Suppressor macrophage treated with lipopolysaccharide for 1 hour (primary cell): ENCODE data around the gene FBXW10.
"Not testable (repeated sequence)": the region's sequence is repeated elsewhere in the genome, so short reads cannot be mapped to it uniquely, and the experiment has no call there.

Experiments
- DNase-seq, 3 donors: peaks; one replicate each; pipeline ENCODE4 v3.0.0-alpha.2; 2020 to 2022

Gene FBXW10

DNA sequence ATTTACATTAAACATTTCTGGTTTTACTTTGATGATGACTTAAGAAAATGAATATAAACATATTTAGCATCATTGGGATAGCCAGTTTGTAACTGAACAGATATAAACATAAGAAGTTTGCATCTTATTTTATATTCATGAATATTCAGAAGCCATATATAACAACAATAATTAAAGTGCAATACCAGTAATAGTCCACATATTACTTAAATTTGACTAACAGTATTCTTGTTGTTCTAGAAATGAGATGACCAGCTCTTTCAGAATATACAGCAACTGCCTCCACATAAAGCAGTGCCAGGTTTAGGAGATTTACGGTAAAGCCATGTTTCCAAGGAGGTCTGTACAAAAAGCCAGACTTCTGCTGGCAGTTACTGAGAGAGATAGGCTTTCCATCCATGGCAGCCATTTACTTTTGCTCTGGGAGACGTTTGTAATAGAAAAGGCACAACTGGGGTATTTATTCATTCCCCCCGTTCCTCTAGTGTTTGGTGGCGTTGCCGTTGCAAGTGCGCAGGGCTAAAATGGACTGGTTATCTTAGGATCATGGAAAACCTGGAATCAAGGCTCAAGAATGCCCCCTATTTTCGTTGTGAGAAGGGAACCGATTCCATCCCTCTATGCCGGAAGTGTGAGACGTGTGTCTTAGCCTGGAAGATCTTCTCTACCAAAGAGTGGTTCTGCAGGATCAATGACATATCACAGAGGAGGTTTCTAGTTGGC lies at the start of gene FBXW10:
Gene FBXW10, plus strand, starts transcription at position 356 of the 723 bp plus-strand sequence. Its CDS starts 191 bp downstream, at position 547.
- DNase-seq = not testable (repeated sequence)

- not testable (repeated sequence) for DNase-seq
Measured at GRCh38 chr17:18695143-18695542, 48.7 kb upstream of the FBXW10 start.

- DNase-seq = not testable (repeated sequence)
Measured at GRCh38 chr17:18698473-18699103, 45.3 kb upstream of the FBXW10 start.

DNA sequence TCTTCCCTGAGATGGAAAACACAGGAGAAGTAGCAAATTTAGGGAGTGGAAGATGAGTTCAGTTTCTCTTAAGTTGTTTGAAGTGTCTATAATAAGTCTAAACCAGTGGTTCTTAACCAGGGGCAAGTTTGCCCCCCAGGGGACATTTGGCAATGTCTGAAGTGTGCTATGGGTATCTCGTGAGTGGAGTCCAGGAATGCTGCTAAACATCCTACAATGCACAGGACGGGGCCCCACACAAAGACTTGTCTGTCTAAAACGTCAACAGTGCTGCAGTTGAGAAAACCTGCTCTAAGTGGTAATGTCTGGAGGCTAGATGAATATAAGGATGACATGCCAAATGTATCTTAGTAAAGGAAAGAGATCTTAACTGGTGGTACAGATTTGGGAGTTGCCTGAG lies 37.9 kb upstream of the FBXW10 start:
- not testable (repeated sequence) for DNase-seq

- DNase-seq = peak in 1 of 3 donors; percentile 18
Measured at GRCh38 chr17:18708215-18708614, 35.6 kb upstream of the FBXW10 start.

GRCh38 chr17:18712354-18712999 lies 31.4 kb upstream of the FBXW10 start:
- DNase-seq = peak; percentile 66 to 79 (median 75)

DNA sequence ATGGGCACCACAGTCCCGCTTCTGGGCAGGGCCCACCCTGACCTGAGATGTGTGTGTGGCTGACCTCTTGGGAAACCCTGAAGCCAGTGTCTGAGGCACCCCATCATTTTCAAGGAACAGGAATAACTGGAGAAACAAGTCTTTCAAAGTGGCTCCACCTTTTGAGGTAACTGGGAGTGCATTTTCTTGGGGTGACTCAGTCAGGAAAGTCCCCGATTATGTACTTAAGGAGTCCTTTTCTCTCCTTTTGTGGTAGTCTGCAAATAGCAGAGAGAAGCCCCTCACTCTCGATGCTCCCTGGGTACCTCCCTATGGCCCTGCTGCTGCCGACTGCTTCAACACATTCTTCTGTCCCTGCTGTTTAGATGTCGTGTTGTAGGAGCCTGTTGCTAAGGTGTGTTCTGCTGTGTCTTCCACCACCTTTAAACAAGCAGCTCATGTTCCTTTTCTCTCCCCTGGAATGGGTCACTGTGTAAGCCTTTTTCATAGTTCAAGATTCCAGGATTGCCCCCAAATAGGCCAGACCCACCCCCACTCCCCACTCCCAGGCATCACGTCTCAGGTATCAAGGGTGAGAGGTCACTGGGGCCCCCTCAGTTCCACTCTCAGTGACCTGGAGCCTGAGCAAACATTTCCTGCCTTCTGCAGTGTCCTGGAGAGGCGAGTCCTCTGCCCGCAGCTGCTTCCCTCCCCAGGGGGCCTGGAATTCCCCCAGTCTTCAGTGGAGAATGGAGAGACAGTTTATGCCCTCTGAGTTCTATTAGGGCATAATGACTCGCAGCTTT lies 25.0 kb upstream of the FBXW10 start:
- peak; percentile 33 to 44 (median 41) for DNase-seq

GRCh38 chr17:18719428-18720110 lies 24.3 kb upstream of the FBXW10 start:
- DNase-seq = not testable (repeated sequence)

DNA sequence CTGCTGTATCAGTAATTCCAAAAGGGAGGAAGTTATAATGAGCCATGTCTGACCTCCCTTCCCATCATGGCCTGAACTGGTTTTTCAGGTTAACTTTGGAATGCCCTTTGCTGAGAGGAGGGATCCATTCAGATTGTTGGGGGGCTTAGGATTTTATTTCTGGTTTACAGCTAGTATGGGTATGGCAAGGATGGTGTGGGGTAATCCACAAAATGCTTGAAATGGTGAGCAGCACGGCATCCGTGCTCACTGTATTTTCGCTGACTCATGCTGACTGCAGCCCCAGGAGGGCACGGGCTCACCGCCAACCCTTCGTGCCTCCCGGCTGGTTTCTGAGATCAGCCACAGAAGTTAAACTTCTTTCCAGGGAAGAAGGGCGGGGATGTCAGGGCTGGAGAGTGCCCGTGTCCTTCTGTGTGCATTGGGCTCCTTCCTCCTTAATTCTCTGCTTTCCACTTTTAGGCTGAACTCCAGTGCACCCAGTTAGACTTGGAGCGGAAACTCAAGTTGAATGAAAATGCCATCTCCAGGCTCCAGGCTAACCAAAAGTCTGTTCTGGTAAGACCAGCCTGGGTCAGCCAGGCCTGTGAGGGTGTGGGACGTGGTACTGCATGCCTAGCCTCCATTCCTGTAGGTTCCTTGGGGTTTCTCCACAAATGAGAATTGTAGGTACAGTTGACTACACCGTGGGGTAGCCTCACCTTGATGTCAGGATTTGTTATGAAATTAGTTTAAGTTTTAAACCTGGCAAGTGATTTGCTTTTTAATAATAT lies 21.9 kb upstream of the FBXW10 start:
- DNase-seq = not testable (repeated sequence)

GRCh38 chr17:18722612-18723011 lies 21.2 kb upstream of the FBXW10 start:
- DNase-seq = not testable (repeated sequence)

GRCh38 chr17:18723509-18723908 lies 20.3 kb upstream of the FBXW10 start:
- DNase-seq = not testable (repeated sequence)

- DNase-seq = not testable (repeated sequence)
Measured at GRCh38 chr17:18732438-18732837, 11.4 kb upstream of the FBXW10 start.

- DNase-seq = peak; percentile 2 to 25 (median 14)
Measured at GRCh38 chr17:18733350-18733749, 10.5 kb upstream of the FBXW10 start.

GRCh38 chr17:18739616-18740391 lies 4.0 kb upstream of the FBXW10 start:
- not testable (repeated sequence) for DNase-seq

DNA sequence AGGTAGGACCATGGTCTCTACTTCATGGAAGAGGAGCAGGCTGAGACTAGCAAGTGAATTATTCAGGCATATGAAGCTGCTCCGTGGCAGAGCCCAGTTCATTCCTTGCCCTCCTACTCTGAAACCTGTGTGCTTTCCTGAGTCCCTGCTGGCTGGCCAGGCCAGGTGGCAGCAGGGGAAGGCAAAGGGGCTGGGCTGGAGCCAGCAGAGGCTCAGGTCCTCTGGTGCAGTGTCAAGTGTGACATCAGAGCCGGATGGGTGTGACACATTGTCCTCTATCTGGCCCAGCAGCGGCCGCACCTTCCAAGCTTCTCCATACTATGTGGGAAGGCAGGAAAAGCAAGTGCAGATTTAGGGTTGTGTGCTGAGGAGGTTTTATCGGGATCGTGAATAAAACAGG lies 2.6 kb upstream of the FBXW10 start:
- not testable (repeated sequence) for DNase-seq

GRCh38 chr17:18744726-18745125 lies 872 bp downstream of the FBXW10 start:
- not testable (repeated sequence) for DNase-seq

DNA sequence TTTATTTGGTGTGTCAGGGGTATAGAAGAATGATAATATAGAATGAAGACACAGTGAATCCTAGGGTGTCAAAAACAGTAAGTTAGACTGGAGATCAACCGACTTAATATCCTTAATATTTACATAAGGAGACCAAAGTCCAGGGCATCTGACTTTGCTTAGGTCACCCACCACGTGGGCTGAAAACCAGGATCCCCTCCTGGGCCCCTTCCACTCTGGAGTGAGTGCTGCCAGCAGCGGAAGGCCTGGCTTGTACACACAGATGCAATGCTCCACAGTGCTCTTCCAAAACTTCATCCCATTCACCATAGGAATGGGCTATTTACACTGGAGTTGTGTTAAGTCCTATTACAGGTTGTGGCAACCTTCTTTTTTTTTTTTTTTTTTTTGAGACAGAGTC lies 2.7 kb downstream of the FBXW10 start:
- DNase-seq = not testable (repeated sequence)

DNA sequence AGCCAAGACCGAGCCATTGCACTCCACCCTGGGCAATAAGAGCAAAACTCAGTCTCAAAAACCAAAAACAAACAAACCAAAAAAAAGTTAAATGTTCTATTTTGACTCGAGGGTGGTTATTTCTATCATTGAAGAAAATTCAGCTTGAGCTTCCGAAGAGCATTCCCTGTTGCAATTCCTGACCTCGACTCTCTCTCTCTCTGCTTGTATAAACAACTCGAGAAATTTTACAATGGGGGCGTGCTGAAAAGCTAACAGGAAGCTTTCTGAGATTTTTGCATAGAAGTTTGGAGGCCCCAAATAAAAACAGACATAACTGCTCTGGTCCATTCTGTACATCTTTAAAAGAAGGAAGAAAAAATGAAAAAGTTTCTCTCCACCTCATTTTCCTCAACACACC lies 3.6 kb downstream of the FBXW10 start:
- not testable (repeated sequence) for DNase-seq

DNA sequence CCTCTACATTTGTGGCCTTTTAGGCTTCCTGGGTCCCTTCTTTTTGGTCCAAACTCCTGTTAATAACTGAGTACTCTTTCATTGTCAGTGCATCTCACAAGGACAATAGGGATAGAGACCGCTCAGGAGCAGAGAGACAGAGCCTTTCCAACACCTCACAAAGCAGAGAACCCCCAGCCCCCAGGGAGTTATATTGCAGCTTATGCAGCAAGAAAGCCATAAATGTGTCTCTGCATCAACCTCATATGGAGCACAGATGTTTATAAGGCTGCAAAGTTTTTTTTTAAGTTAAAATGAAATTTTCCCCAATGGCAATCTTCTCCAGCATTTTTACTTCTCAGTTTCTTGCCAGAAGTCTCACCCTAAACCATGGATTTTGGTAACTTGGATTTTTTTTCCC lies 6.4 kb downstream of the FBXW10 start:
- DNase-seq = not testable (repeated sequence)

- not testable (repeated sequence) for DNase-seq
Measured at GRCh38 chr17:18753829-18754409, 10.1 kb downstream of the FBXW10 start.
